ENCODE data around the gene NRN1. TPM values are rescaled to one million over a fixed set of nuclear protein-coding genes. Genes with fewer than 3 reads are reported as not detected.
A peak's percentile ranks its signal among the peaks of the same experiment; 100 is the strongest.

The NRN1 gene
- total and polyA plus RNA-seq, 2 experiments from 2014 or later, result not detected

- H3K4me1 ChIP-seq (ENCODE audit: insufficient read depth), result peaks cover 20% of the 10 kb centered on the region
These were observed 5.3 kb downstream of the NRN1 start for GRCh38 chr6:6001443-6001842.

GRCh38 chr6:5999688-6000608 is 6.8 kb downstream of the NRN1 start:
- H2AFZ ChIP-seq, result peak overlapping the region; percentile 6
- H3K27me3 ChIP-seq, result peaks cover 100% of the 10 kb centered on the region
- no peak overlapping the region for H3K27ac ChIP-seq
- no peaks in the 10 kb centered on the region for H3K9me2 ChIP-seq (replicated peaks; ENCODE audit: insufficient read depth)
- WGBS (ENCODE audit: low lambda C conversion rate, missing lambda C conversion rate), result 18% methylated on average over 34 of the region's 34 CpGs
- no peak for DNase-seq (ENCODE audit: low spot score)
- no peaks in the 10 kb centered on the region for H3K79me2 ChIP-seq
- no peaks in the 10 kb centered on the region for H3K36me3 ChIP-seq (replicated peaks; ENCODE audit: insufficient read depth, low read depth)
- no peak overlapping the region for H3K4me3 ChIP-seq
- no peaks in the 10 kb centered on the region for H3K9me3 ChIP-seq (ENCODE audit: low read depth)
- TF ChIP-seq EZH2phosphoT487 (IDR thresholded peaks at IDR 0.05; ENCODE audit: low read depth, severe bottlenecking, unreplicated experiment) (peak; percentile 54), EZH2 (IDR thresholded peaks at IDR 0.05; ENCODE audit: borderline replicate concordance) (no peak), CTCF (IDR thresholded peaks at IDR 0.05; ENCODE audit: poor library complexity) (no peak)
- peak overlapping the region; percentile 69 for H3K4me2 ChIP-seq
- peaks cover 23% of the 10 kb centered on the region for H3K4me1 ChIP-seq (ENCODE audit: insufficient read depth)
- H4K20me1 ChIP-seq (ENCODE audit: insufficient read depth, poor library complexity, severe bottlenecking), result no peaks in the 10 kb centered on the region

More at GRCh38 chr6:6001443-6001842, 5.3 kb downstream of the NRN1 start:
- no peak overlapping the region for H3K27ac ChIP-seq
- H3K9me3 ChIP-seq (ENCODE audit: low read depth), result no peaks in the 10 kb centered on the region
- no peak for TF ChIP-seq EZH2 (IDR thresholded peaks at IDR 0.05; ENCODE audit: borderline replicate concordance)
- TF ChIP-seq EZH2phosphoT487 (IDR thresholded peaks at IDR 0.05; ENCODE audit: low read depth, severe bottlenecking, unreplicated experiment), result no peak
- no peak for TF ChIP-seq CTCF (IDR thresholded peaks at IDR 0.05; ENCODE audit: poor library complexity)
- H2AFZ ChIP-seq, result no peak overlapping the region
- no peak overlapping the region for H3K4me3 ChIP-seq
- no peaks in the 10 kb centered on the region for H3K79me2 ChIP-seq
- H4K20me1 ChIP-seq (ENCODE audit: insufficient read depth, poor library complexity, severe bottlenecking), result no peaks in the 10 kb centered on the region
- WGBS (ENCODE audit: low lambda C conversion rate, missing lambda C conversion rate), result 18% methylated on average over 10 of the region's 10 CpGs
- H3K36me3 ChIP-seq (replicated peaks; ENCODE audit: insufficient read depth, low read depth), result no peaks in the 10 kb centered on the region
- peaks cover 100% of the 10 kb centered on the region for H3K27me3 ChIP-seq
- no peaks in the 10 kb centered on the region for H3K9me2 ChIP-seq (replicated peaks; ENCODE audit: insufficient read depth)
- no peak for DNase-seq (ENCODE audit: low spot score)
- H3K4me2 ChIP-seq, result no peak overlapping the region

- TF ChIP-seq CTCF (IDR thresholded peaks at IDR 0.05; ENCODE audit: poor library complexity) (no peak), EZH2 (IDR thresholded peaks at IDR 0.05; ENCODE audit: borderline replicate concordance) (peak; percentile 82), EZH2phosphoT487 (IDR thresholded peaks at IDR 0.05; ENCODE audit: low read depth, severe bottlenecking, unreplicated experiment) (peak; percentile 63)
- WGBS (ENCODE audit: low lambda C conversion rate, missing lambda C conversion rate), result 2% methylated on average over 46 of the region's 60 CpGs
- no peaks in the 10 kb centered on the region for H3K36me3 ChIP-seq (replicated peaks; ENCODE audit: insufficient read depth, low read depth)
- no peaks in the 10 kb centered on the region for H3K9me3 ChIP-seq (ENCODE audit: low read depth)
- no peaks in the 10 kb centered on the region for H4K20me1 ChIP-seq (ENCODE audit: insufficient read depth, poor library complexity, severe bottlenecking)
- H2AFZ ChIP-seq, result peak overlapping the region; percentile 6
- no peaks in the 10 kb centered on the region for H3K79me2 ChIP-seq
- H3K9me2 ChIP-seq (replicated peaks; ENCODE audit: insufficient read depth), result no peaks in the 10 kb centered on the region
- H3K27ac ChIP-seq, result no peak overlapping the region
- peaks cover 22% of the 10 kb centered on the region for H3K4me1 ChIP-seq (ENCODE audit: insufficient read depth)
- H3K4me2 ChIP-seq, result peak overlapping the region; percentile 69
- H3K27me3 ChIP-seq, result peaks cover 100% of the 10 kb centered on the region
- H3K4me3 ChIP-seq, result no peak overlapping the region
- no peak for DNase-seq (ENCODE audit: low spot score)
These were observed 7.7 kb downstream of the NRN1 start for GRCh38 chr6:5998711-5999687.

Data from hepatocyte (in vitro differentiated cells).